Activated CD4-positive, alpha-beta T cell treated with anti-CD3 and anti-CD28 coated beads, Interleukin-2, amount 50 U/mL, for 4 hours (primary cell): ENCODE results near the gene MYH10.
"Not testable (repeated sequence)": the region's sequence is repeated elsewhere in the genome, so short reads cannot be mapped to it uniquely, and the experiment has no call there.

ENCODE experiments used
- DNase-seq, 2 experiments: peaks; one replicate each; pipeline ENCODE4 v3.0.0-alpha.2; 2020

MYH10 gene

DNA sequence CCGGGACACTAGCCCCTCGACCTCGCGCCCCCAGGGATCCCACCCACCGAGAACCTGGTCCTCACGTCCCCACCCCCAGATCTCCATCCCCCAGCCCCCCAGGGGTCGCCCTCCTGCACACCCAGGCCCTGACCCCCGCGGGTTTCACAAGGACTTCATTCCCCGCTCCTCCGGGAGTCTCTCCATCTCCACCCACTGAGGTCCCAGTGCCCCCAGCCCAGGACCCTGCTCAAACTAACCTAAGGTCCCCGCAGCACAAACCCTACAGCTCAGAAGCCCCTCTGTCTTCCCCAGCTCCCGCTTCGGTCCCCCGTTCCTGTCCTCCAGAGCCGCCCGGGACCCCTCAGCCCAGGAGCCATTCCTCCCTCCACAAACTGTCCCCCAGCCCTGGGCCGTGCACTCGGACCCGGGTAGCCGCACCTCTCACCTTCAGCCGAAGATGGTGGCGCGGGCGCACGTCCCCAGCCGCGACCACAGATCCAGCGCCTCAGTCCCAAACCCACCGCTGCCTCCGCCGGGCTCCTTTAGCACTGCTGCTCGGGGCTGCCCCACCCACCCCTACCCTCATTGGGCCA lies at the start of gene MYH10:
MYH10 (minus strand) TSS at position 499 of the 575 bp plus-strand sequence. CDS start 7,479 bp downstream, outside the sequence.
- DNase-seq: no peak

DNA sequence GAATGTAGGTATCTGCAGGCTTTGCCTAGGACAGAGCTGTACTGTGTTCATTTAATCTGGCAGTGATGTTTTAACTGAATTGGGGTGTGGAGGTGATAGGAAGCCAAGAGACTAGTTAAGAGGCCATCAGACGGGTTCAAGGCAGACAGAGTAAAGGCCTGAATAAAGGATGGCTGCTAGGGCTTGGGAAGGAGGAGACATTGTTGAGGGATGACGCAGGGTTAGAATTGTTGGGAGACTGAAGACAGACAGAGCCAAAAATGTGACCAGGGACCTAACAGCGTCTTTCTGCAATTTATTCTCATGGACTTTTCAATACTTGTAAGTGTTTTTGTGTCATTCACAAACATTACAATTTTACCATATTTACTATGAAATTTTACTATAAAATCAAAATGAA lies 48.6 kb upstream of the MYH10 start:
- no peak for DNase-seq

DNA sequence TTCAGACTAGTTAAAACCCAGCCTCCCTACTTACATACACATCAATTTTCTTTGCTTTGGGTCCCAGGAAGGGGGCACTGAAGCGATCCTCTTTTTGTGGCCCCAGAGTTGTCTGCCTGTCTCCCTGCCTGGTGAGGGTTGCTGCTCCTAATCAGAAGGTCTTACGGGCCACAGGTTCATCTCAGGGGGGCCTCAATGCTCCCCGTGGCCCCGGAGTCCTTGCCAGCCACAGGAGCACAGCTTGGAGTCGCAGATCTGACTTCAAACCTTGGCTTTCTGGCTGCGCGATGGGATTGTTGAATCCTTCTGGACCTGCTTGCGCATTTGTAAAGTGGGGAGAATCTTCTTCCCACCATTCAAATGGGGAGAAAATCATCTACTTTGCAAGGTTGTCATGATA lies 44.8 kb upstream of the MYH10 start:
- DNase-seq: no peak

DNA sequence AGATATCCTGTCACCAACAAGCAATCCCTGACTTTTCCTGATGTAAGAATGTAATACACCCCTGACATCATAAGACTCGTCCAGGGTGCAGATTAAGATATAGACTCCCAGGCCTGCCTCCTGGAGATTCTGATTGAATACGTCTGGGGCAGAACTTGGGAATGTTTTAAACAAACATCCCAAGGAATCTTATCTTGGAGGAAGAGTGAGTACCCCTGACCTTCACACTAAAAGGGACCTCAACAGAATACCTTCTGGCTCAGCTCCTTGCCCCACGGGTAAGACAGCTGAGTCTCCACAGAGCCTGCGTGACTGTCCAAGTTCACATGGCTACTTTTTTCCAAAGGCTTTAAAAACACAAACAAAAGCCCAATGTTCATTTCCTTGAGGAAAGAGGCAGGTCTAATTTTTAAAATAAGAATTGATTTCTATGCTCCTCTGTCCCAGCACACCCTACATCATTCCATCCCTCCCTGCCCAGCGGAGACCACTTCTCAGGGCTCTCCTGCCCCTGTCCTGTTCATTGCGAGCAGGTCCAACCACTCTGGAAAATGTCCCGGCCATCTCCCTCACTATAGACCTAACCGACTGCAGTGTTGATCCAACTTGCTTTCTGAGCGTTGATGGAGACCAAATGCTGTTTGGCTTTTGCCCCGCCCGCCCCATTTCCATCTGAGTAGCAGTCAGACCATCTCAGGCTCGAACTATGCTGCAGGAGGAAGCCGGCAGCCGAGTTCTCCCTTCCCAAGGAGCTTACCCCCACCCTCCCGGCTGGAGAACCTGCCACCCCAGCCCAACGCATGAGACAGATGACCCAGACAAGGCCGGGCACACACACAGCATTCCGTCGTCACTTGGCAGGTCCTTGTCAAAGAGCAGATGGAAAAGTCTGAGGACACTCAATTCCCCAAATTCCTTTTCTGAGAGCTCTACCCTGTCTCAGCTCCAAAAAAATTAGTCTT lies 44.1 kb upstream of the MYH10 start:
- DNase-seq: no peak

DNA sequence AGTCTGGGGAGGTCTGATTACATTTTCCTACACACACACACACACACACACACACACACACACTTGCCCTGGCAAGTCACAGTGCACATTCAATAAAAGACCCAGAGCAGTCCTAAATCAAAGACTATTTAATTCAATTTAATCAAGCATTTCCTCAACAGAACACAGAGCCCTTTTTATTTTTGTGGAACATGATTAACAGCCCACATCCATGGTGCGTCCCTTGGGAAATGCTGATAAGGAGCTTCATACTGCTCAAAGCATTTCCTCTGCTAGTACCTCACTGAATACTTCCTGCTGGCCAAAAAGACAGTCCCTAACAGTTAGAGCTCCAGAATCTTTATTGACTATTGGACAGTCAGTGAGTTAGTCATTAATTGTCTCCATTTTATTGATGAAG lies 43.1 kb upstream of the MYH10 start:
- no peak for DNase-seq

DNA sequence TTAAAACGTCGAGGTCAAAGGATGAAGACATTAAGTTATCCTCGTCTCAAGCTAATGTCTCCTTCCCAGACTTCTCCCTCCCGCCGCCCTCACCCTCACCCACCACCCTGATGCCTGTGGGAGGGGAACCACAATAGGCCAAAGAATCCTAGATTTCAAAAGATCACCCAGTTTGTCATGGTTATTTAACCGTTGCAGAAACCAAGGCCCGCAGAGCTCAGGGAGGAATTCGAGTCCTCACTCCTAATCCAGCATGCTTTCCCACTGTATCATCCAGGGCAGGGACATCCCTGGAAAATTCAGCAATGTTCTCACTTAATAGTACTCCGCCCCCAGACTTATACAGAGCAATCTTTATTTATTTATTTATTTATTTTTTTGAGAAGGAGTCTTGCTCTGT lies 41.8 kb upstream of the MYH10 start:
- no peak for DNase-seq

DNA sequence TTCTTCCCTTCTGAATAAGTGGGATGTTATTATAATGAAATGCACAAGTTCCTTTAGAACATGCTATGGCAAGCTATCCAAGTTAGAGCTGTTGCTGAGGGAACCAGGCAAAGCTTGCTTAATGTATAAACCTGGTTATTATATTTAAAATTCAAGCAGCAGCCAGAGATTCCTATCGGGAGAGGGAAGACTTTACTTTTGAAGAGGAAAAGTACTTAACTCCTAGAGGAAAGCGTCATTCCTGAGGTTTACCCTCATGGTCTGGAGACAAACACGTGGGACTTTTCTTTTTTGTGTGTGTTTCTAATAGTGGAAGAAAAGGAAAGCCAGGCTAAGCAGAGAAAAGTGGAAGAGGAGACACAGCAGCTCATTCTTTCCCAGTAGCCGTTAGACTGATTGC lies 39.9 kb upstream of the MYH10 start:
- no peak for DNase-seq

DNA sequence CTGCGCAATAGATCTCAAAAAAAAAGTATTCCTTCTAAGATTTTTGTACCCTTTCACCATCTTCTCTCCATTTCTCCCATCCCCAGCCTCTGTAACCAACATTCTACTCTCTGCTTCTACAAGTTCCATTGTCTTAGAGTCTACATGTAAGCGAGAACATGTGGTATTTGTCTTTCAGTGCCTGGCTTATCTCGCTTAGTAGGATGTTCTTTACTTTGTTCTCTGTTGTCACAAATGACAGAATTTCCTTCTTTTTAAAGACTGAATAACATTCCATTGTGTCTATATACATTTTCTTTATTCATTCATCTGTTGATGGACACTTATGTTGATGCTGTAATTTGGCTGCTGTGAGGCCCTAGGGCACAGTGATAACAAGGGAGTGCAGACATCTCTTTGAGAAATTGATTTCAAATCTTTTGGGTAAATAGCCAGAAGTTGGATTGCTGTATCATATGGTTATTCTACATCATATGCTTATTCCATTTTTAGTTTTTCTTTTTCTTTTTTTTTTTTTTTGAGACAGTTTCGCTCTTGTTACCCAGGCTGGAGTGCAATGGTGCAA lies 37.7 kb upstream of the MYH10 start:
- DNase-seq: no peak

DNA sequence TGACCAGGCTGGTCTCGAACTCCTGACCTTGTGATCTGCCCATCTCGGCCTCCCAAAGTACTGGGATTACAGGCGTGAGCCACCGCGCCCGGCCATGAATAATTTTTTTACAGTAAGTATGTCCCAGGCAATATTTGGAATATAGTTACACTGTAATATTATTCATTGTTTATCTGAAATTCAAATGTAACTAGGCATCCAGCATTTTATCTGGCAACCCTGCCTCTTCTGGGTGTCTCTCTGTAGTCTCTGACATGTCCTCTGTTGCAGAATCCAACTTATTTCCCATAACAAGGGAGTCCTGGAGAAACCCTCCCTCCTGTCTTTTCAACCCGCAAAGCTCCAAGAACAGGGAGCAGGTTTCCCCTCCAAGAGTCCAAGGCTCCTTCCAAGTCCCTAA lies 36.9 kb upstream of the MYH10 start:
- DNase-seq: no peak

DNA sequence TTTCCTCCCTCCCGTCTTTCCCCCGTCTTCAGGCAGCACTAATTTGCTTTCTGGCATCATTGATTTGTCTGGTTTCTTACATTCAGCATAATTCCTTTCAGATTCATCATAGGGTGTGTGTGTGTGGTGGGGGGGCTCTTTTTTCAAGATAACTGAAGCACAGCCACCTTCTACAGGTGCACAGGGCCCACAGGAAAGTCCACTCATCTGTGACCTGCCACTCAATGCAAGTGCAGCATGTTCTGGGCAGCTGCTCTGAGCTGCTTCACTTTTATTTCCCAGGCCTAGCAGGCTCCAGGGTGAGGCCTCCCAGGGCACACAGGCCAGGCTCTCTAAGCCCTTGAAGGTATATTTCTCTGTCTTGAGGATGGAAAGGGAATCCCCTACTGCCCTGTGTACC lies 35.2 kb upstream of the MYH10 start:
- no peak for DNase-seq

DNA sequence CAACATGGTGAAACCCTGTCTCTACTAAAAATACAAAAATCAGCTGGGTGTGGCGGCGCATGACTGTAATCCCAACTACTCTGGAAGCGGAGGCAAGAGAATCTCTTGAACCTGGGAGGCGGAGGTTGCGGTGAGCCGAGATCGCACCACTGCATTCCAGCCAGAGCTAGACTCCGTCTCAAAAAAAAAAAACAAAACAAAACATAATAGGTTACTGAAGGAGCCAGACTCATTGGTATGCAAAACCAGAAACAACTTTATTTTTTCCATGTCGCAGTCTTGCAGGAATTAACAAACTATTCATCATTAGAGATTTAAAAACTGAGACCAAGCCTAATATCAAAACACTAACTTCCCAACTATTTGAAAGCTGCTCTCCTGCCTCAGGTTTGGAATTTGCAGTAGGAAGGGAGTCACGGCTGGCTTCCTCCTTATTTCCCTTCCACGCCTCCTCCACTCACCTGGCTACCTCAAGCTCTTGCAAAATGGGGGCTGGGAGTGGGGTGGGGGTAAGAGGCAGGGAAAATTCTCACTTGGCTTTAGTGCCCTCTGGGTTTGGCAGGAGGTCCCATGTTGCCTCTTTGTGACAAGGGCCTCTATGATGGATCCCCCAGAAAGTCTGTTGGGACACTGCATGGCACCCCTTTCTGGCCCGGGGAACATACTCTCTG lies 34.1 kb upstream of the MYH10 start:
- DNase-seq: no peak

DNA sequence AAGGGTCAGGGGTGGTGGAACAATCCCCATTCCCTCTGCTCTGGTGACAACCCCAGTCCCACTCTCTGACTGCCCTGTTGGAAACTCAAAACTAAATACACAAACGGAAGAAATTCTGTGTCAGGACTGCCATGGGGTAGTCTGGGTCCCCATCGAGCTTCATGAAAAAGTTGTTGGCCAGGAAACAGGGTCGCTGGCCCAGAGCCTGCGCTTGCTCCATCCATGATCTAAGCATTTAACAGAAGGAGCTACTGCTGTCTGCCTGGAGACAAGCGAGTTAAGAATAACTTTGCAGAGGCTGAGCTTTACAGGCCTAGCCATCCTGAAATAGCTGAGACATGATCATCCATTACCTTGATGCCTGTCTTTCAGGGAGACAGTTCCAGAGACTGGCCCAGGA lies 32.4 kb upstream of the MYH10 start:
- no peak for DNase-seq

DNA sequence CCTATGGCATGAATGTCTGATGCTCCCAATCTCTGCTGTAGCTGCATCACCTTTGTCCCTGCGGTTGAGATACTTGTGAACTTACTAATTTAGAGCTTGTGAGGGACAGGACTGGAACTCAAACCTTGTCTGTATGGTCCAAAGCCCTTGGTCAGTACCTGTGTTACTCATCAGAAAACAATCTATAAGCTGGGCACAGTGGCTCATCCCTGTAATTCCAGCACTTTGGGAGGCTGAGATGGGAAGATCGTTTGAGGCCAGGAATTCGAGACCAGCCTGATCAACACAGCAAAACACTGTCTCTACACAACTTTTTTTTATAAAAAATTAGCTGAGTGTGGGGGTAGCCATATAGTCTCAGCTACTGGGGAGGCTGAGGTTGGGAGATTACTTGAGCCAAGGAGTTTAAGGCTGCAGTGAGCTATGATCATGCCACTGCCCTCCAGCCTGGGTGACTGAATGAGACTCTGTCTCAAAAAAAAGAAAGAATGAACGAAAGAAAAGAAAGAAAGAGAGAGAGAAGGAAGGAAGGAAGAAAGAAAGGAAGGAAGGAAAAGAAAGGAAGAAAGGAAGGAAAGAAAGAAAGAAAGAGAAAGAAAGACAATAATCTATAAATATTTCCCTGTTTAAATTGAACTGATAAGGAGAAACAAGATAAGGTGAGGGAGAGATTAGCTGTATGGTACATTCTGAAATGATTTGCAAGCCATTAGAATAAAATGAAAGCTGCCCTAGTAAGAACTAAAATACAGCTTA lies 31.7 kb upstream of the MYH10 start:
- no peak for DNase-seq

DNA sequence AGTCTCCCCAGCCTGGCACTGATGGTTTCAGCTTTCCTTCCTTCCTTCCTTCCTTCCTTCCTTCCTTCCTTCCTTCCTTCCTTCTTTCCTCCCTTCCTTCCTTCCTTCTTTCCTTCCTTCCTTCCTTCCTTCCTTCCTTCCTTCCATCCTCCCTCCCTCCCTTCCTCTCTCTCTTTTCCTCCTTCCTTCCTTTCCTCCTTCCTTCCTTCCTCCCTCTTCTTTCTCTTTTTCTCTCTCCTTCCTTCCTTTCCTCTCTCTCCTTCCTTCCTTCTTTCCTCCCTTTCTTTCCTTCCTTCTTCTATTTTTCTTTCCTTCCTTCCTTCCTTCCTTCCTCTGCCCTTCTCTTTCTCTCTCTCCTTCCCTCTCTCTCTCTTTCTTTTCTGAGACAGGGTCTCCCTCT lies 30.2 kb upstream of the MYH10 start:
- not testable (repeated sequence) for DNase-seq

DNA sequence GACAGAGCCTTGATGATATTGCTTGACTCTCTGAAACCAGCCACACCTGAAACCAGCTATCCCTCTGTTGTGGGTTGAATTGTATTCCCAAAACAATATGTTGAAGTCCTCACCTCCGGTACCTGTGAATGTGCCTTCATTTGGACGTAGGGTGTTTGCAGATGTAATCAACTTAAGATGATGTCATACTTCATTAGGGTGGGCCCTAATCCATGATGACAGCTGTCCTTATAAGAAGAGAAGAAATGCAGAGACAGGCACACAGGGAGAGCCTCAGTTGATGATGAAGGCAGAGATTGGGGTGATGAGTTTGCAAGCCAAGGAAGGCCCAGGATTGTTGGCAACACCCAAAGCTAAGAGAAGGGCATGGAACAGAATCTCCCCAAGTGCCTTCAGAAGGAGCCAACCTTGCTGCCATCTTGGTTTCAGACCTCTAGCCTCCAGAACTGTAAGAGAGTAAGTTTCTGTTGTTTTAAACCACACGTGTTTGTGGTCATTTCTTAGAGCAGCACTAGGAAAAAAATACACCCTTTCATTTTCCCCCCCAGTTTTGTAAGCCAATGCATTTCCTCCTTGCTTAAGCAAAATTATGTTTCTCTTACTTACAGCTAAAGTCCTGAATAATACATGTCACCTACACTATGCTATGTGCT lies 29.4 kb upstream of the MYH10 start:
- no peak for DNase-seq

DNA sequence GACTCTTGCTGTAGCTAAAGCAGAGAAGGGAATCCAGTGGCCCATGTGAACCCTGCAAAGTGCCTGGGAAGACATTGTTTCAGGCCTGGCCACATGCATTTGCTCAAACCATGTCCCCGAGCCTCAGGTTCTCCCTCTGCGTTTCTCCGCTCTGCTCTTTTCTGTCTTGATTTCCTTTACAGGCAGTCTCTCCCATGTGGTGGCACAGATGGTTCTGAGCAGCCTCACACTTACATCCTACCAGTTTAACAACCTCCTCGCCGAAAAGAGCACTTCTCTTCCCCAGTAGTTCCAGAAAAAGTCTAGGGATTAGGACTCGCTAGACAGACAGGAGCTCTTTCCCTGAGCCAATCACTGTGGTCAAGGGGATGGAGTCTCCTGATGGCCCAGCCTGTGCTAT lies 28.3 kb upstream of the MYH10 start:
- DNase-seq: no peak

DNA sequence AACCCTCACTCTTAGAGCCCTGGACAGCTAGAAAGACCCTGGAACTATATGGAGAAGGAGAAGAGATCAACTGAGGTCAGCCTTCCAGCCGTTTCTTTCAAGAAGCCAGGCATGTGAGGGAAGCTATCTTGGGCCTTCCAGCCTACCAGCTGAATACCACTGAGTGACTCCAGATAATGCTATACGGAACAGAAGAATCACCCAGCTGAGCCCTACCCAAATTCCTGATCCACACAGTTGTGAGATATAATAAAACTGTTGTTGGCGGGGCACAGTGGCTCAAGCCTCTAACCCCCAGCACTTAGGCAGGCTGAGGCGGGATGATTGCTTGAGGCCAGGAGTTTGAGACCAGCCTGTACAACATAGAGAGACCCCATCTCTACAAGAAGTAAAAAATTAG lies 26.2 kb upstream of the MYH10 start:
- DNase-seq: no peak

DNA sequence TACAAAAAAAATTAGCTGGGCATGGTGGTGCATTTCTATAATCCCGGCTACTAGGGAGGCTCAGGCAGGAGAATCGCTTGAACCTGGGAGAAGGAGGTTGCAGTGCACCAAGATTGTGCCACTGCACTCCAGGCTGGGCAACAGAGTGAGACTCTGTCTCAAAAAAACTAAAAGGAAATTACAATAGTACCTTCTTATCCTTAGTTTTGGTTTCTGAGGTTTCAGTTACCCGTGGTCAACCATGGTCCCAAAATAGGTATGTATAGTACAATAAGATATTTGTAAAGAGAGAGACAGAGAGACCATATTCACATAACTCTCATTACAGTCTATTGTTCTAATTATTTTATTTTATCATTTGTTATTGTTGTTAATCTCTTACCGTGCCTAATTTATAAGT lies 24.3 kb upstream of the MYH10 start:
- DNase-seq: no peak

DNA sequence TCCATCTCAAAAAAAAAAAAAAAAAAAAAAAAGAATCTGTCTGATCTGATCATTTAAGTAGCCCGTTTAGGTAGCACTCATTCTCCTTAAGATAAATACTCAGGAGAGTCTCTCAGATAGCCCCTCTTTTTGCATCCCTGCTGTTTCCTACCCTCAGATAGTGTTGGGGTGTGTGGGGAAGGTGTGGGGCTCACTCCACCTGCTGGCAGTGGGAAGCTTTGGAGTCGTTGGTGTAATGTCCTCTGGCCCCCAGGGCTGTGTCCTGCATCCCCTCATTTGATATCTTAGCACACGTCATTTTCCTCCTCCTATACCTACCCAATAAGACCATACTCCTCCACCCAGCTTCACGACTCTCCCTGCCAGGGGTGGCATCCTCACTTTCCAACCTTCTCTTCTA lies 20.5 kb upstream of the MYH10 start:
- no peak for DNase-seq

DNA sequence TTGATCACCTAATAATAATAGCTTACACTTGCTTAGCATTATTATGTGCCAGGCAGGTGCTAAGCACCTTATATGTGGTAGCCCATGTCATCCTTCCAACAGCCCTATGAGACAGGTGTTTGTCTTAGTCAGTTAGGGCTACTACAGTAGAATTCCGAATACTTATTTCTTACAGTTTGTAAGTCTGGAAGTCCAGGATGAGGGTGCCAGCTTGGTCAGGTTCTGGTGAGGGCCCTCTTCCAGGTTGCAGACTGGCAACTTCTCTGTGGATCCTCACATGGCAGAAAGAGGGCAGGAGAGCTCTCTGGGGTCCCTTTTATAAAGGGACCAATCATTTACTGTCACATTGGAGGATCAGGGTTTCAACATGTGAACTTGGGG lies 19.6 kb upstream of the MYH10 start:
- no peak for DNase-seq

DNA sequence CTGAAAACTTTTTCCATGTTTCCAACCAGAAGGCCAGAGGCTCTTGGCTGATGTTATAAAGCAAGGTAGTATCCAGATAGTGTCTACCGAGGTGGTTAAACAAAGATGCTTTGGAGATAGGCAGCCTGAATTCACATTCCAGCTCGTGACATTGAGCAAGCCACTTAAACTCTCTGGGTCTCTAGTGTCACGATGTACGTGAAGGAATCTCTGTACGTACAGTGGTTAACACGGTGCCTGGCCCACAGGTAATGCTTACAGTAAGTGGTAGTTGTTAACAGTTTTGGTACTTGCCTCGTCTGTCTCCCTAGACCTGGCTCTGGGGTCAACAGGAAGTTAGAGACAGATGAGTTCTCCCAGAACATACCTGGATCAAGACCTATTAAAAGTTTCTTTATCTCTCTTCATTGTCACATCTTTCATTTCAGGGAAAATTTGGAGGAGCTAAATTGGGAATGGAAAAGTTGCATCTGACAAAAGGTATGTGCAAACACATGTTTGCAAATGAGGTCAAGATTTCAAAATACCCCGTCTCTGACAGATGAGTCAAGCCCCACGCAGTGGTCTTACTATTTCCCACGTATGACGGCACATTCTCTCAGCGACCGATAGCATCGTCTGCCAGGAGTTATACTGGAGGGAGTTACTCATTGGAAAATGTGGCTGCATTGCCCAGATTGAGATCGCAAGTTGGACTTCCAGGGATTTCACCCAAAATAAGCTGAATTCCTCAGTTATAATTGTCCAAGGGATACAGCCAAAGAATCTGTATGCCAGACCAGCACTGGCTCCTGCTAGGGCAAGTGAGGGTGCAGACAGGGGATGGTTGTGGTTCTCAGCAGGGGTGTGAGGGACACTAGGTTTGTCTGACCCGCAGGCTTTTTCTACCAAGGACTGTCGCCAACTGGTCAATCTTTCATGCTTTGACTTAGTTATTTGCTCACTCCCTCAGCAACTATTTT lies 18.9 kb upstream of the MYH10 start:
- no peak for DNase-seq
